ENCODE results near the gene SOX6.

DNA sequence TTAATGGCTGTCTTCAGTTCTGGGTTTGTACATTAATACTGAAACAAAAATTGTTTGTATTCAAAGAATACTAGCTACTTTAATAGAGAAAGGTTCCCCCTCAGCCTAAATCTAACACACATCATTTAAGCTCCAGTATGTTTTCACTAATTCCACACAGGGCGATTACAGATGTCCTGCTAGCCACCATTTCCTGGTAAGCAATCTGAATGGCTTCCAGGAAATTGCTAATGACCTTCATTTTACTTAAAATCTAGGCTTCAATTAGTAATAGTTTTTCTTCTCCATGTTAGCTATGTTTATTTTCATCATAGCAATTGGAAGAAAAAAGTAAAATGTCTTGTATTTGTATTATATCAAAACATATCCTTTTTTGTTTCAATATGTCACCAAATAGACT lies 132.8 kb downstream of the SOX6 start:
- TF ChIP-seq POLR2A (IDR thresholded peaks at IDR 0.05; ENCODE audit: low read depth, low read length): no peak
- TF ChIP-seq, protein P1, sequence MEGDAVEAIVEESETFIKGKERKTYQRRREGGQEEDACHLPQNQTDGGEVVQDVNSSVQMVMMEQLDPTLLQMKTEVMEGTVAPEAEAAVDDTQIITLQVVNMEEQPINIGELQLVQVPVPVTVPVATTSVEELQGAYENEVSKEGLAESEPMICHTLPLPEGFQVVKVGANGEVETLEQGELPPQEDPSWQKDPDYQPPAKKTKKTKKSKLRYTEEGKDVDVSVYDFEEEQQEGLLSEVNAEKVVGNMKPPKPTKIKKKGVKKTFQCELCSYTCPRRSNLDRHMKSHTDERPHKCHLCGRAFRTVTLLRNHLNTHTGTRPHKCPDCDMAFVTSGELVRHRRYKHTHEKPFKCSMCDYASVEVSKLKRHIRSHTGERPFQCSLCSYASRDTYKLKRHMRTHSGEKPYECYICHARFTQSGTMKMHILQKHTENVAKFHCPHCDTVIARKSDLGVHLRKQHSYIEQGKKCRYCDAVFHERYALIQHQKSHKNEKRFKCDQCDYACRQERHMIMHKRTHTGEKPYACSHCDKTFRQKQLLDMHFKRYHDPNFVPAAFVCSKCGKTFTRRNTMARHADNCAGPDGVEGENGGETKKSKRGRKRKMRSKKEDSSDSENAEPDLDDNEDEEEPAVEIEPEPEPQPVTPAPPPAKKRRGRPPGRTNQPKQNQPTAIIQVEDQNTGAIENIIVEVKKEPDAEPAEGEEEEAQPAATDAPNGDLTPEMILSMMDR (IDR thresholded peaks at IDR 0.05; ENCODE audit: extremely low read depth in 1 of 2, insufficient read depth in 1 of 2, low read depth in 1 of 2, low read length in 2 of 2): no peak
